Adipose tissue (tissue), 3 donors: ENCODE measurements around the gene ARID3B. TPM values are rescaled to one million over a fixed set of nuclear protein-coding genes. Genes with fewer than 3 reads are reported as not detected.

ENCODE experiments used
- polyA plus RNA-seq, 3 donors: library from polyadenylated mRNA; stranded (reverse); fragments of 200-250 nt; gene quantifications; one replicate each; pipeline ENCODE4 v1.2.3, GENCODE V29; 2013
- donor health status: healthy with polysubstance abuse.
- donor health status: Bipolar disorder and iron deficiency.
- donor health status: healthy.

The ARID3B gene
- polyA plus RNA-seq, 3 donors = 2.1 to 3.0 (median 2.6) TPM

Other genes with a start within 250 kb of the ARID3B start
- gene CYP11A1, start 173.6 kb upstream of the ARID3B start, polyA plus RNA-seq = 1 to 10 TPM in 1 of 3 donors, under 1 TPM in 2; 0.55 to 3.5 (median 0.86) TPM
- gene SEMA7A, start 107.3 kb upstream of the ARID3B start, polyA plus RNA-seq = 1 to 10 TPM in 2 of 3 donors, under 1 TPM in 1; 0.75 to 3.0 (median 2.4) TPM
- gene UBL7, start 80.1 kb upstream of the ARID3B start, polyA plus RNA-seq = 10 to 100 TPM; 26.7 to 33.9 (median 31.9) TPM
- gene CLK3, start 74.6 kb downstream of the ARID3B start, polyA plus RNA-seq = 10 to 100 TPM; 30.2 to 50.6 (median 50.1) TPM
- gene EDC3, start 154.8 kb downstream of the ARID3B start, polyA plus RNA-seq = 10 to 100 TPM in 2 of 3 donors, 1 to 10 TPM in 1; 8.4 to 16.2 (median 13.4) TPM
- 10 to 100 TPM in 1 of 3 donors, 1 to 10 TPM in 1, under 1 TPM in 1; 0.21 to 12.7 (median 1.2) TPM for gene CYP1A1, start 184.3 kb downstream of the ARID3B start, polyA plus RNA-seq
- gene CYP1A2, start 207.6 kb downstream of the ARID3B start, polyA plus RNA-seq = under 1 TPM in 2 of 3 donors, not detected in 1; 0.07 to 0.27 TPM
- gene CSK, start 240.9 kb downstream of the ARID3B start, polyA plus RNA-seq = 10 to 100 TPM; 13.2 to 33.6 (median 31.7) TPM